Hair follicular keratinocyte (primary cell): ENCODE measurements around the gene DIRAS1. TPM values are rescaled to one million over a fixed set of nuclear protein-coding genes. Genes with fewer than 3 reads are reported as not detected.

Source experiments
- total RNA-seq: library from RNA; depleted of rRNA; stranded (reverse); fragments of >200 nt; gene quantifications from 2 replicates; pipeline ENCODE4 v1.2.3, GENCODE V29; 2015

DIRAS1 gene, protein sequence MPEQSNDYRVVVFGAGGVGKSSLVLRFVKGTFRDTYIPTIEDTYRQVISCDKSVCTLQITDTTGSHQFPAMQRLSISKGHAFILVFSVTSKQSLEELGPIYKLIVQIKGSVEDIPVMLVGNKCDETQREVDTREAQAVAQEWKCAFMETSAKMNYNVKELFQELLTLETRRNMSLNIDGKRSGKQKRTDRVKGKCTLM
- not detected in 2 replicates for total RNA-seq

DNA sequence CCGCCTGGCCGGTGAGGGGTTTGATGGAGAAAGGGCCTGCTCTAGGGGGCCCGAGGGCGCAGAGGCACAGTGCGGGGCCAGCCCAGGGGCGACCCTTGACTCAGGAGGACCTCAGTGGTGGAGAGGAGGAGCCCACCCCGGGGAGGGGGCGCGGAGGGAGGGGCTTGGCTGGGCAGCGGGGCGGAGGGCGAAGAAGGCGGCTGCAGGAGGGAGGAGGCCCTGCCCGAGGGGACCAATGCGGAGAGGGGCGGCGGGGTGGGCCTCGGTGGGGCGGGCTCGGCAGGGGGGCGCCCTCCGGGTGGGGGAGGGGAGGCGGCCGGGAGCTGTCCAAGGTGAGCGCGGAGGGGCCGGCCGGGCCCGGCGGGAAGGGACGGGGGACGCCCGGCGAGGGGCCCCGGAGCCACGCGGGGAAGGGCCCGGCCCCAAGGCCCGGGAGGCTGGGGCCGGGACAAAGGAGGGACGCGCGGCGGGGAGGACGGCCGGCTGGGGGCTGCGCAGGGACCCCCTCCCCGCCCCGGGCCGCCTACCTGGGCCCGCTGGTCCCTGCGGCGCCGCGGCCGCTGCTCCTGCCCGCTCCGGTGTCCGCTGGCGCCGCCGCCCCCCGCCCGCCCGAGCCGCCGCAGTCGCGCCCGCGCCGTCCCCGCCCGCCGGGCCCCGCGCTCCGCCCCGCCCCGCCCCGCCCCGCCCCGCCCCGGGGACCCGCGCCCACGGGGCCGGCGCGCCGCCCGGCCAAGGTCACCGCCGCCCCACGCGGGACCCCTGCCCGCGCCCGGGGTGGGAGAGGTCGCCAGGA, at the start of gene DIRAS1:
Gene DIRAS1 (minus strand): TSS at position 596 of the 793 bp plus-strand sequence. CDS start 3,566 bp downstream, outside the sequence.

DNA sequence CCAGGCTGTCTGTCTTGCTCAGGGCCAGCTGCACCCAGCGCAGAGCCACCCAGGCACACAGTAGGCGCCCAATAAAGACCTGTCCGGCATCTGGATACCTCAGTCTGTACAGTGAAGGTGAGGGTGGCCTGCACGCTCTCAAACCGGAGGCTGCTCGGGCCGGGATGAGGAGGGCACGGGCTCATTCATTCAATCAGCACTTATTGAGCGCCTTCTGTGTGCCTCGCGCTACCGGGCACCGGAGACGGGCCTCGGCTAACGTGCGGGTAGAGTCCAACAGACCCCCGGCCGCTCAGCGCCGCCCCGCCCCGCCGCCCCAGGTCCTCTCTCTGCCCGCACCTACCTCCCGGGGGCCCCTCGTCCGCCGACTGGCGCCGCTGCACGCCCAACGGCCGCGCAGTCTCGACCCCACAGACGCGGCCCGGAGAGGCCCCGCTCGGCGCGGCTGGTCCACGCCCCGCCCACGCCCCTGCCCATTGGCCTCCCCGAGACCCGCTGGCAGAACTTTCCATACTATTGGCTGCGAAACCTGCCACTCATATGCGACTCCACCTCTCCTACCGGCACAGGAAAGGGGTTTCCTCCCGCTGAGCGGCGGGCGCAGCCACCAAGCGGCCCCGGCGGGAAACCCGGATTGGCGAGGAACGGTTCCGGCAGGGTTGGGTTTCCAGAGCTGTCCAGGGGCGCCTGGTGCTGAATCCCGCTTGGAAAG, 18.6 kb upstream of the DIRAS1 start, which contains the start of gene SLC39A3:
Gene SLC39A3 (minus strand): TSS at position 416 of the 712 bp plus-strand sequence. CDS start 2,760 bp downstream, outside the sequence.

DNA sequence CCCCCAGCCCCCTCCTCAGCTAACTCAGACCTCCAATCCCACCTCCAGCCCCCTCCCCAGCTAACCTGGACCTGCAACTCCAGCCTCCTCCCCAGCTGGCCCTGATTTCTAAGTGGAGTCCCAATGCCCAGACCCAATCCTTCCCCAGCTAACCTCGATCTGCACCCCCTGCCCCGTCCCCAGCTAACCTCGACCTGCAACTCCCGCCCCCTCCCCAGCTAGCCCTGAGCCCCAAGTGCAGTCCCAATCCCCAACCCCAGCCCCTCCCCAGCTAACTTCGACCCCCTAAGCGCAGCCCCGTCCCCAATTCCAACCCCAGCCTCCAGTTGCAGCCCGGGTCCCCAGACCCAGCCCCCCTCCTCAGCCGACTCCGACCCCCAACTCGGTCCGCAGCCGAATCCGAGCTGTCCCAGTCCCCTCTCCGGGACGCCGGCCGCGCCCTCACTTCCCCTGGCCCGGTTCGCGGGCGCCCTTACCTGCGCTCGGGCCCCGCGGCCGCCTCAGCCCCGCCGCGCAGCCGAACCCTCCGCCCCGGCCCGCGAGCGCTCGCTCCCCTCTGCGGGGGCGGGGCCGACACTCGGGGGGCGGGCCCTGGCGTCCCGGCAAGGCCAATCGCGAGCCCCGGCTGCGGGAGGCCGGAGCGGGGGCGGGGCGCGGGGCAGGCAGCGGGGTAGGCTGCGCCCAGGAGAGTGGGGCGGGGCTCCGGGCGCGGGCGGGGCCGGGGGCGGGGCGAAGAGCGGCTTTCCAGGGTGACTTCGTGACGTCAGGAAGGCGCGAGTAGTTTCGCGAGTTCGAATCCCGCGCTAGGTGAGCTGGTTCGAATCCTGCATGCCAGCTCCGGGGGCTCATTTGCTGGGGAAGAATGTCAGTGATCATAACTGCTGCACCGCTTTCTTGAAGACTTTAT, 18.7 kb downstream of the DIRAS1 start, which contains the start of gene GNG7:
Gene GNG7 (minus strand): TSS at position 525 of the 907 bp plus-strand sequence. CDS start 182,006 bp downstream, outside the sequence.

Other genes with a start within 250 kb of the DIRAS1 start
- gene GADD45B, start 245.2 kb downstream of the DIRAS1 start, total RNA-seq = 19.2 and 30.0 TPM in 2 replicates
- not detected in 2 replicates for gene GNG7, start 18.7 kb downstream of the DIRAS1 start, total RNA-seq
- gene SLC39A3, start 18.6 kb upstream of the DIRAS1 start, total RNA-seq = 41.8 and 56.8 TPM in 2 replicates
- gene SGTA, start 61.9 kb upstream of the DIRAS1 start, total RNA-seq = 60.8 and 84.7 TPM in 2 replicates
- gene THOP1, start 64.1 kb upstream of the DIRAS1 start, total RNA-seq = 75.8 and 139 TPM in 2 replicates
- gene ZNF554, start 98.5 kb upstream of the DIRAS1 start, total RNA-seq = 1.1 and 1.6 TPM in 2 replicates
- 4.2 and 4.9 TPM in 2 replicates for gene ZNF555, start 120.1 kb upstream of the DIRAS1 start, total RNA-seq
- gene ZNF556, start 146.0 kb upstream of the DIRAS1 start, total RNA-seq = not detected in 2 replicates
- gene ZNF57, start 179.6 kb upstream of the DIRAS1 start, total RNA-seq = 4.4 and 6.9 TPM in 2 replicates
- 1.4 and 3.3 TPM in 2 replicates for gene ZNF77, start 223.6 kb upstream of the DIRAS1 start, total RNA-seq